Measurements from ENCODE around the gene MAMDC2. TPM values are rescaled to one million over a fixed set of nuclear protein-coding genes. Genes with fewer than 3 reads are reported as not detected.
"Not testable (repeated sequence)": the region's sequence is repeated elsewhere in the genome, so short reads cannot be mapped to it uniquely, and the experiment has no call there.

MAMDC2 gene
- total and polyA plus RNA-seq, 9 donors: 24.6 to 96.6 (median 69.5) TPM

- WGBS, 3 donors: 29 to 45% (median 31%) methylated on average over 1 of the region's 1 CpG
- intact Hi-C loops (cut with DNase I): no loop called here
- Histone ChIP-seq H3K27me3 (no peaks in the 10 kb centered on the region), H3K4me3 (no peak overlapping the region), H3K27ac (no peak overlapping the region), H3K9me3 (no peaks in the 10 kb centered on the region), H3K36me3 (no peaks in the 10 kb centered on the region), H3K4me1 (ENCODE audit: insufficient read depth) (no peaks in the 10 kb centered on the region)
- TF ChIP-seq EP300 (IDR thresholded peaks at IDR 0.05) (no peak), POLR2A (IDR thresholded peaks at IDR 0.05) (no peak), CTCF (IDR thresholded peaks at IDR 0.05) (no peak)
- DNase-seq: no peak
These were observed 12.5 kb upstream of the MAMDC2 start for GRCh38 chr9:70031141-70031545.

GRCh38 chr9:70034271-70034711 is 9.4 kb upstream of the MAMDC2 start:
- 45 to 73% (median 58%) methylated on average over 2 of the region's 2 CpGs for WGBS, 3 donors
- Histone ChIP-seq H3K4me3 (no peak overlapping the region), H3K36me3 (no peaks in the 10 kb centered on the region), H3K9me3 (no peaks in the 10 kb centered on the region), H3K27me3 (no peaks in the 10 kb centered on the region), H3K27ac (no peak overlapping the region), H3K4me1 (ENCODE audit: insufficient read depth) (peaks cover 1% of the 10 kb centered on the region)
- TF ChIP-seq POLR2A (IDR thresholded peaks at IDR 0.05): no peak
- no peak for TF ChIP-seq CTCF (IDR thresholded peaks at IDR 0.05)
- TF ChIP-seq EP300 (IDR thresholded peaks at IDR 0.05): no peak
- no peak for DNase-seq
- intact Hi-C loops (cut with DNase I): no loop called here

- intact Hi-C loops (cut with DNase I): no loop called here
- TF ChIP-seq CTCF (IDR thresholded peaks at IDR 0.05): no peak
- no peak for TF ChIP-seq POLR2A (IDR thresholded peaks at IDR 0.05)
- TF ChIP-seq EP300 (IDR thresholded peaks at IDR 0.05): no peak
- 84 to 89% (median 86%) methylated on average over 3 of the region's 3 CpGs for WGBS, 3 donors
These were observed 8.0 kb upstream of the MAMDC2 start for GRCh38 chr9:70035691-70036090.

GRCh38 chr9:70036641-70037040 is 7.0 kb upstream of the MAMDC2 start:
- Histone ChIP-seq H3K36me3 (no peaks in the 10 kb centered on the region), H3K27me3 (no peaks in the 10 kb centered on the region), H3K9me3 (no peaks in the 10 kb centered on the region), H3K27ac (no peak overlapping the region), H3K4me1 (ENCODE audit: insufficient read depth) (peaks cover 1% of the 10 kb centered on the region), H3K4me3 (no peak overlapping the region)
- DNase-seq: no peak
- intact Hi-C loops (cut with DNase I): no loop called here
- TF ChIP-seq EP300 (IDR thresholded peaks at IDR 0.05): no peak
- TF ChIP-seq POLR2A (IDR thresholded peaks at IDR 0.05): no peak
- no peak for TF ChIP-seq CTCF (IDR thresholded peaks at IDR 0.05)
- WGBS, 3 donors: 61 to 71% (median 64%) methylated on average over 6 of the region's 6 CpGs

More at GRCh38 chr9:70035691-70036090, 8.0 kb upstream of the MAMDC2 start:
- no peaks in the 10 kb centered on the region for H3K36me3 ChIP-seq
- no peak for DNase-seq
- no peak overlapping the region for H3K27ac ChIP-seq
- no peak overlapping the region for H3K4me3 ChIP-seq
- H3K9me3 ChIP-seq: no peaks in the 10 kb centered on the region
- H3K4me1 ChIP-seq (ENCODE audit: insufficient read depth): peaks cover 1% of the 10 kb centered on the region
- no peaks in the 10 kb centered on the region for H3K27me3 ChIP-seq

GRCh38 chr9:70038171-70038621 is 5.5 kb upstream of the MAMDC2 start:
- H3K27me3 ChIP-seq; H3K4me1 ChIP-seq (ENCODE audit: insufficient read depth); H3K36me3 ChIP-seq; H3K9me3 ChIP-seq; H3K4me3 ChIP-seq; H3K27ac ChIP-seq; intact Hi-C loops (cut with DNase I); DNase-seq: not testable (repeated sequence)
- 63 to 72% (median 70%) methylated on average over 4 of the region's 4 CpGs for WGBS, 3 donors

All from ovary (tissue), 9 donors.